Measurements from ENCODE around the gene LEF1. TPM values are rescaled to one million over a fixed set of nuclear protein-coding genes. Genes with fewer than 3 reads are reported as not detected.

Gene LEF1
- total RNA-seq, 2 donors from 2014 or later = 3.4 TPM; not detected in 1

DNA sequence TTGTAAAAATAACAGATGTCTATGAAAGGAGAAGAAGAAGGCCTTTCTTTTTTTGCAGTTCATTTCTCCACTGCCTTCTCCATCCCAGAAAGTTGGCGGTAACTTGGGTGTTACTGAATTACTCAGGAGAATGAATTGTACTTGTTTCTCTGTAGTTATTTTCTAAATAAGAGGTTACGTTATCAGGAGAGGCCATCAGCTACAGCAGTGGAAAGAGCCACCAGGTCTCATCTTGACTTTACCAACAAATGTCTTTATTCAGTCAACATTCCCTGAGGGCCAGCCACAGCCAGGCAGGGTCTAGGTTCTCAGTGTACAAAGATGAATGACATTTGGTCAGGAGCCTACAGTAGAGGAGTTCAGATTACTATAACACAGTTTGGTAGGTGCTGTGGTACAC is 170.9 kb downstream of the LEF1 start:
- Histone ChIP-seq H3K4me3 (no peak overlapping the region), H3K36me3 (no peaks in the 10 kb centered on the region), H3K27me3 (no peaks in the 10 kb centered on the region), H3K4me1 (peaks cover 0 to 70% of the 10 kb centered on the region in 2 donors), H3K27ac (peak overlapping the region; percentile 83 to 94), H3K9me3 (no peaks in the 10 kb centered on the region)
- DNase-seq (ENCODE audit: low spot score) = no peak
- TF ChIP-seq, protein P1, sequence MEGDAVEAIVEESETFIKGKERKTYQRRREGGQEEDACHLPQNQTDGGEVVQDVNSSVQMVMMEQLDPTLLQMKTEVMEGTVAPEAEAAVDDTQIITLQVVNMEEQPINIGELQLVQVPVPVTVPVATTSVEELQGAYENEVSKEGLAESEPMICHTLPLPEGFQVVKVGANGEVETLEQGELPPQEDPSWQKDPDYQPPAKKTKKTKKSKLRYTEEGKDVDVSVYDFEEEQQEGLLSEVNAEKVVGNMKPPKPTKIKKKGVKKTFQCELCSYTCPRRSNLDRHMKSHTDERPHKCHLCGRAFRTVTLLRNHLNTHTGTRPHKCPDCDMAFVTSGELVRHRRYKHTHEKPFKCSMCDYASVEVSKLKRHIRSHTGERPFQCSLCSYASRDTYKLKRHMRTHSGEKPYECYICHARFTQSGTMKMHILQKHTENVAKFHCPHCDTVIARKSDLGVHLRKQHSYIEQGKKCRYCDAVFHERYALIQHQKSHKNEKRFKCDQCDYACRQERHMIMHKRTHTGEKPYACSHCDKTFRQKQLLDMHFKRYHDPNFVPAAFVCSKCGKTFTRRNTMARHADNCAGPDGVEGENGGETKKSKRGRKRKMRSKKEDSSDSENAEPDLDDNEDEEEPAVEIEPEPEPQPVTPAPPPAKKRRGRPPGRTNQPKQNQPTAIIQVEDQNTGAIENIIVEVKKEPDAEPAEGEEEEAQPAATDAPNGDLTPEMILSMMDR (IDR thresholded peaks at IDR 0.05) = no peak

Other genes starting within 250 kb of the LEF1 start
- 10 to 100 TPM; 11.3 to 11.8 TPM for gene CYP2U1, start 237.4 kb downstream of the LEF1 start, total RNA-seq
- gene HADH, start 179.0 kb downstream of the LEF1 start, total RNA-seq = 100 to 1,000 TPM; 108 to 143 TPM

All from right atrium auricular region (tissue), 2 donors.